Ishikawa (cell line): ENCODE data around the gene AGPAT1.

Experiments used
- CREB1 ChIP-seq: IDR thresholded peaks from 2 replicates; pipeline ENCODE4 v1.6.1; 2012; ENCODE audit warnings: low read depth
- EP300 ChIP-seq: IDR thresholded peaks from 2 replicates; pipeline ENCODE4 v1.6.1; 2012; ENCODE audit warnings: borderline replicate concordance
- TAF1 ChIP-seq: IDR thresholded peaks from 2 replicates; pipeline ENCODE4 v1.6.1; 2012; ENCODE audit warnings: low read depth, mild to moderate bottlenecking
- YY1 ChIP-seq: IDR thresholded peaks from 2 replicates; pipeline ENCODE4 v1.6.1; 2012; ENCODE audit warnings: low read depth

- TF ChIP-seq EP300, result no peak
- no peak for TF ChIP-seq YY1
- TF ChIP-seq CREB1, result no peak
- TF ChIP-seq TAF1, result no peak
These were observed 7.1 kb upstream of the AGPAT1 start for GRCh38 chr6:32183030-32183429.
